ENCODE data around the gene SOCS1. TPM values are rescaled to one million over a fixed set of nuclear protein-coding genes. Genes with fewer than 3 reads are reported as not detected.
A peak's percentile ranks its signal among the peaks of the same experiment; 100 is the strongest.
"Not testable (repeated sequence)": the region's sequence is repeated elsewhere in the genome, so short reads cannot be mapped to it uniquely, and the experiment has no call there.

The SOCS1 gene, protein sequence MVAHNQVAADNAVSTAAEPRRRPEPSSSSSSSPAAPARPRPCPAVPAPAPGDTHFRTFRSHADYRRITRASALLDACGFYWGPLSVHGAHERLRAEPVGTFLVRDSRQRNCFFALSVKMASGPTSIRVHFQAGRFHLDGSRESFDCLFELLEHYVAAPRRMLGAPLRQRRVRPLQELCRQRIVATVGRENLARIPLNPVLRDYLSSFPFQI
- total RNA-seq: 10 to 100 TPM; 15.8 to 16.5 TPM
- 10 to 100 TPM; 13.5 to 24.0 (median 13.5) TPM for polyA plus RNA-seq
- 5.0 to 41.7 (median 20.5) reads per million in 6 experiments for total RNA-seq

DNA sequence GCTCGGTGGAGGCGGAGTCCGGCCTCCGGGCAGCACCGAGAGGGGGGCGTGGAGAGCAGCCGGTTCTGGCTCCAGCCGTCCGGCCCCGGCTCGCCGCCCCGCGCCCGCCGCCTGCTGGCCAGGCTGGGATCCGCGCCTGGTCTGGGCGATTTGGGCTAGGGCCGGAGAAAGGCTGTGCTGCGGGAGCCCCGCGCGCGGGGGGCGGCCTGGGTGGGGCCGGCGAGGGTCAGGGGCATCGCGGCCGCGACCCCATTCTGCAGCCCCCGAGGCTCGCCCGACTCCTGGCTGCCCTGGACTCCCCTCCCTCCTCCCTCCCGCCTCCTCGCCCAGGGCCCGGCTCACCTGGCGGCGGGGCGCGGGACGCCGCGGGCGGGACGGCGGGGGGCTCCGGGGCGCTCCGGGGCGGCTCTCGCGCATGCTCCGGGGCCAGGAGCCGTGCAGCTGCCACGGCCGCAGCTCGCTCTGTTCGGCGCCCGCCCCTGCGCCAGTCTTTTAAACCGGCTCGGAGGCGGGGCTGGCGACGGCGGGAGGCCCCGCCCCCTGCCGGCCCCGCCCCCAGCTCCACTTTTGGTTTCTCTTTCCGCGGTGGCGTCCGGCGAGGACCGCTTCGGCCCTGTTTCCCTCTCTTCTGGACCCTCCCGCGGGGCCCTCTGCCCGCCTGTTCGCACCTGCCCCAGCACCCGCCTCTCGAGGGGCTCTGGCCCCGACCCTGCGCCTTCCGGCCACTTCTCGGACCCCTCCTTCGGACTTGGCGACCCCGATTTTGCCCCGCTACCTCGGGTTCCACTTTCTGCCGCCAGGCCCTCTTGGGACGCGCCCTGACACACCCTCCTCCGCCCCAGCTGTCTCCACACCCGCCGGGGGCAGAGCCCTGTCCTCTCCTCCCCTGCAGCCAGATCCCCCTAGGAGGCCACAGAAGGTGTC lies at the start of gene SOCS1:
Gene SOCS1 (minus strand): TSS at position 468 of the 924 bp plus-strand sequence. CDS start 726 bp downstream, outside the sequence.
- Mint-ChIP-seq H3K4me1 (peaks cover 30 to 58% (median 57%) of the 10 kb centered on the region in 4 donors), H3K27me3 (no peaks in the 10 kb centered on the region), H3K27ac (peak within 1 kb of the TSS; percentile 92 to 99 (median 98)), H3K9me3 (no peaks in the 10 kb centered on the region), H3K4me3 (peak within 1 kb of the TSS; percentile 91 to 98 (median 95)), H3K36me3 (peaks cover 0 to 16% (median 3%) of the 10 kb centered on the region in 3 donors)
- ATAC-seq (peak; percentile 66), DNase-seq (peak; percentile 80 to 96 (median 90))
- POLR2A ChIA-PET: interaction anchor here (0.6 to 7.7 kb wide), 52 partner anchors 9 to 541 kb away, joined by 3 to 148 read pairs (median 5); partner anchors contain the start of genes CLEC16A, DEXI, TNP2 and ZC3H7A

DNA sequence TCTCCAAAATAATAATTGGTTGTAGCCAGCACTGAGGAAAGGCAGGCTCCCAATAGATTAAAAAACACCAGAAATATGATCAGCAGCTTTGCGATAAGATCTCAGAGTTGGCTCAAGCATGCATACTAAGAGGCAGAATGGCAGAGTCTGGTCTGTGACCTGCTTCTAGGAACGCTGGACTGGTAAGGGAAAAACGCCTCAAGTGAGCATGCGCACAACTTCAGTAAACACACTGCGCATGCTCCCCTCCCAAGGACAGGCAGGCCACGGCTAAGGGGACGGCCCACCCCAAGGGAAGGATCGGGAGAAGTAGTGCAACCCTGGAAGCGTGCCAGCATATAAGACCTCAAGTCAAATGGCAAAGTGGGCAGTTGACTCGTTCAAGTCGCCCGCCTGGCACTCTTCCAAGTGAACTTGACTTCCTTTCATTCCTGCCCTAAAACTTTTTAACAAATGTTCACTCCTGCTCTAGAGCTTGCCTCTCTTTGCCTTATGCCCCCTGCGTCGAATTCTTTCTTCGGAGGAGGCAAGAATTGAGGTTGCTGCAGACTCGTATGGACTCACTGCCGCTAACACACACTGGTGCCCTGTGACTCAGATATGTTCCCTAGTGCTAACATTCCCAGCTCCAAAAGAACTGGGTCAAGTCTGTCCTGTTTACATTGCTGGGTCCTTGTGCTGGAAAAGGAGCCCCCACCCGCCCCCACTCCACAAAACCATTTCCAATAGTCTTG lies 47.6 kb upstream of the SOCS1 start:
- H3K27me3 Mint-ChIP-seq: peaks cover 0 to 2% (median 0%) of the 10 kb centered on the region in 5 donors
- ATAC-seq (no peak), DNase-seq (no peak)
- H3K4me3 Mint-ChIP-seq: no peak overlapping the region
- peaks cover 9 to 36% (median 19%) of the 10 kb centered on the region in 4 donors for H3K4me1 Mint-ChIP-seq
- no peaks in the 10 kb centered on the region for H3K36me3 Mint-ChIP-seq
- no peaks in the 10 kb centered on the region for H3K9me3 Mint-ChIP-seq
- POLR2A ChIA-PET: interaction anchor here (1.5 to 1.6 kb wide), 2 partner anchors 48 to 50 kb away, joined by 3 to 4 read pairs; partner anchors contain the start of gene SOCS1
- H3K27ac Mint-ChIP-seq: peak overlapping the region in 1 of 10 donors; percentile 70

DNA sequence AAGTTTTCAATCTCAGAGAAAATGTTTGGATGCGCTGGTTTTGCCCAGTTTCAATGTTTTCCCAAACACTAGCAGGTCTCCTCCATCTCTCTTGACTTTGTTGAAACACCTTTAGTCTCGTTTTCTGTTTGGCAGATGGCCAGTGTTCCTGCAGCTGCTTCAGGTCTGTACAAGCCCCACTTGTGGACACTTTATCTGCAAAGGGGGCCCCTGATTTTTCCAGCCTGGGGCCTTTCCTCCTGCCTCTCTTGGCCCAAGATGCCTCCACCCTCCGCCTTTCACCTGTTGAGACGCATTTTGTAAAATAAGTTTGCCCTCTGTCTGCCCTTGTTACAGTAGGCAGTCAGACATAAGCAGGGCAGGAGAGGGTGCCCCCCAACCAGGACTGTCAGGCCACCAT lies 47.0 kb upstream of the SOCS1 start:
- POLR2A ChIA-PET: no interaction called here
- ATAC-seq (no peak), DNase-seq (no peak)
- Mint-ChIP-seq H3K27me3 (peaks cover 0 to 2% (median 0%) of the 10 kb centered on the region in 5 donors), H3K36me3 (no peaks in the 10 kb centered on the region), H3K4me3 (no peak overlapping the region), H3K27ac (peak overlapping the region in 1 of 10 donors; percentile 70), H3K9me3 (no peaks in the 10 kb centered on the region), H3K4me1 (peaks cover 7 to 36% (median 17%) of the 10 kb centered on the region in 4 donors)

DNA sequence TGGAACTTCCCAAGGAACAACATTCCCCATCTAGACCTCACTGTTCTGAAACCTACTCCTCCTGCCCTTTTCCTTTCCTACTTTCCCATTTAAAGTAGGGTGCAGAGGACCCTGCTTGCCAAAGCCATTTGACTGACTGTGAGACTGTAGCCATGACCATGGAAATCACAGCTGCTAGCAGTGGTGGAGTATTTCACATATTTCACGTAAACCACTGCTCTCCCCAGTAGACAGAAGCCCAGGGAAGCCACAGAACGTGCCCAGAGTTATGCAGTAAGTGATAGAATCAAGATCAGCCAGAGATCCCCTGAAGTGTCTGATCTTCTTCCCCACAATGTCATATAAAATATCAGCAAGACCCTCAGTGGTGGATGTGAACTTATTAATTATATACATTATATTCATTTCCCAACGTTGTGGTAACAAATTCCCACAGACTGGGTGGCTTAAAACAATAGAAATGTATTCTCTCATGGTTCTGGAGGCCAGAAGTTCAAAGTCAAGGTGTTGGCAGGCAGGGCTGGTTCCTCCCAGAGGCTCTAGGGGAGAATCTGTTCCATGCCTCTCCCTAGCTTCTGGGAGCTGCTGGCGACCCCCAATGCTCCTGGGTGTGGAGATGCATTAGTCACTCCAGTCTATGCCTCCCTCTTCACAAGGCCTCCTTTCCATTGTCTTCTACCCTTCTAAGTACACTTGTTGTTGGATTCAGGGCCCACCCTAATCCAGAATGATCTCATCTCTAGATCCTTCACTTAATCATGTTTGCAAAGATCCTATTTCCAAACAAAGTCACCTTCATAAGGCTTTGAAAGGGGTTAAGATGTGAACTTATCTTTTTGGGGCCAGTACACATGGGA lies 45.9 kb upstream of the SOCS1 start:
- POLR2A ChIA-PET: interaction anchor here (1.3 kb wide), 1 partner anchor 12 kb away, joined by 3 read pairs; no protein-coding TSS in a partner anchor
- Mint-ChIP-seq H3K36me3 (no peaks in the 10 kb centered on the region), H3K9me3 (no peaks in the 10 kb centered on the region), H3K27me3 (peaks cover 0 to 2% (median 0%) of the 10 kb centered on the region in 5 donors), H3K4me1 (peaks cover 12 to 42% (median 26%) of the 10 kb centered on the region in 4 donors), H3K4me3 (no peak overlapping the region), H3K27ac (peak overlapping the region in 5 of 10 donors; percentile 10 to 73 (median 50))
- no peak for ATAC-seq
- DNase-seq: no peak

DNA sequence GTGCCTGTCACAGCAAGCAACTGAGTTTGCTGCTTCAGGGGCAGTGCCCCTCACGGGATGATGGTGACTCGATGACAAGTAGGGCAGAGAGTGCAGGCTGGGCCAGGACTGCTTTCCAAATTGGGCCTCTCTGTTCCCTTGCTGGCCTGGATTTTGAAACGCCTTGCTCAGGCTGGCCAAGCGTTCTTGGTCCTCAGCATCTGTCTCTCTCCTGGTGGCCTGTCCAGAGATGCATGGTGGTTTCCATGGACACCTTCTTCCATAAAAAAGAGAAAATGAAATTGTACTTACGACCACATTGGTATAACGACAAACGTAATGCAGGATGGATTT lies 44.5 kb upstream of the SOCS1 start:
- Mint-ChIP-seq H3K4me1 (peaks cover 14 to 46% (median 31%) of the 10 kb centered on the region in 4 donors), H3K27me3 (peaks cover 0 to 2% (median 0%) of the 10 kb centered on the region in 5 donors), H3K4me3 (no peak overlapping the region), H3K27ac (no peak overlapping the region), H3K9me3 (no peaks in the 10 kb centered on the region), H3K36me3 (no peaks in the 10 kb centered on the region)
- POLR2A ChIA-PET: interaction anchor here (0.7 kb wide), 1 partner anchor 8 kb away, joined by 4 read pairs; no protein-coding TSS in a partner anchor
- DNase-seq (no peak), ATAC-seq (no peak)

DNA sequence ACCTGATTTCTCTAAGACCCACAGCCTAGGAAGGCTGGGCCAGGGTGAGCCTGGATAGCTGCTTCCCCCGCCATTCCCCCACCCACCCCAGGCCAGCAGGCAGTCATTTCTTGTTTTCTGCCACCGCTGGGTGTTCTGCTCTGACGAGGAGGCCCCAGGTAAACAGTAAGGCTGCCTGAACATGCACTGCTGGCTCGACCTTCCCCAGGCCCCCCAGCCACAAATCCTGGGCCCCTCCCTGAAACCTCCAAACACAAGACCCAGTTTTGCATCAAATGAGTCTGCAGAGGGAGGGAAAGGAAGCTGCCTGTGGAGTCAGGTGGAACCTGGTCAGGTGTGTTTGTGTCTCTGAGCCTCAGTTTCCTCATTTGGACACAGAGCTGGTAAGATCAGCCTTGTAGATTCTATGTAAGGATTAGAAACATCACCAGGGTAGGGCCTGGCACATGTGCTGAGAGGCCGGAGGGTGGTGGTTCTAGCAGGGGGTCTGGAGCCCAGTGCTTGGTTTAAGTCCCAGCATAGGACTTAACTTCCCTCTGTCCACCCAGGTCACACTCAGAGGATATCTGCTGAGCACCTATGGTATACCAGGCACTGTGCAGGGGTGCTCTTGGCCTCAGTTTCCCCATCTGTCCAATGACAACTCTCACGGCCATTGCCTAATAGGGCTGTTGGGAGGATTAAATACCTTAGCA lies 44.0 kb upstream of the SOCS1 start:
- no peak overlapping the region for H3K4me3 Mint-ChIP-seq
- H3K27me3 Mint-ChIP-seq: peaks cover 0 to 2% (median 0%) of the 10 kb centered on the region in 5 donors
- peak overlapping the region in 1 of 10 donors; percentile 57 for H3K27ac Mint-ChIP-seq
- POLR2A ChIA-PET: interaction anchor here (0.7 to 4.1 kb wide), 4 partner anchors 8 to 44 kb away, joined by 4 to 65 read pairs (median 18); partner anchors contain the start of gene SOCS1
- ATAC-seq (no peak), DNase-seq (no peak)
- H3K9me3 Mint-ChIP-seq: no peaks in the 10 kb centered on the region
- H3K36me3 Mint-ChIP-seq: no peaks in the 10 kb centered on the region
- peaks cover 14 to 44% (median 31%) of the 10 kb centered on the region in 4 donors for H3K4me1 Mint-ChIP-seq

DNA sequence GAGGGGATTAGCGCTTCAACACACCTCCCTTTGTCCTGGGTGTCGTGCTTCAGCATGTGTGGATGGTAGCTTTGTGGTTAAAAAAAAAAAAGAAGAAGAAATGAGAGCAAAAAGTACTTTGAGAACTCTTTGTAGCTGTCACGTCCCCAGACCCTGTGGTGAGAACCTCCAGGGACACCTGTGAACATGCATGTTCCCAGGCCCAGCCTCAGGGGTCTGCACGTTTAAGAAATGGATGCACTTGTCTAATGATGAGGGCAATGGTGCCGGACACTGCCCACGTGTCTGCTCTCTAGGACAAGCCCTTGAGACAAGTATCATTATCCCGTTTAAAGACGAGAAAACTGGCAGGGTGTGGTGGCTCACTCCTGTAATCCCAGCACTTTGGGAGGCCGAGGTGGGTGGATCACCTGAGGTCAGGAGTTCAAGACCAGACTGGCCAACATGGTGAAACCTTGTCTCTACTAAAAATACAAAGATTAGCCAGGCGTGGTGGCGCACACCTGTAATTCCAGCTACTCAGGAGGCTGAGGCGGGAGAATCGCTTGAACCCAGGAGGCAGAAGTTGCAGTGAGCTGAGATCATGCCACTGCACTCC lies 43.0 kb upstream of the SOCS1 start:
- peak in 3 of 10 donors; percentile 16 to 55 (median 47) for DNase-seq
- Mint-ChIP-seq H3K4me3 (peak overlapping the region; percentile 32 to 82 (median 72)), H3K27ac (peak overlapping the region in 9 of 10 donors; percentile 44 to 93 (median 83)), H3K4me1 (peaks cover 12 to 49% (median 33%) of the 10 kb centered on the region in 4 donors)
- not testable (repeated sequence) for H3K9me3 Mint-ChIP-seq, H3K27me3 Mint-ChIP-seq, H3K36me3 Mint-ChIP-seq
- POLR2A ChIA-PET: interaction anchor here (0.7 to 4.1 kb wide), 9 partner anchors 11 to 63 kb away, joined by 3 to 65 read pairs (median 13); partner anchors contain the start of genes RMI2 and SOCS1
- ATAC-seq: peak in 1 of 2 donors; percentile 14

DNA sequence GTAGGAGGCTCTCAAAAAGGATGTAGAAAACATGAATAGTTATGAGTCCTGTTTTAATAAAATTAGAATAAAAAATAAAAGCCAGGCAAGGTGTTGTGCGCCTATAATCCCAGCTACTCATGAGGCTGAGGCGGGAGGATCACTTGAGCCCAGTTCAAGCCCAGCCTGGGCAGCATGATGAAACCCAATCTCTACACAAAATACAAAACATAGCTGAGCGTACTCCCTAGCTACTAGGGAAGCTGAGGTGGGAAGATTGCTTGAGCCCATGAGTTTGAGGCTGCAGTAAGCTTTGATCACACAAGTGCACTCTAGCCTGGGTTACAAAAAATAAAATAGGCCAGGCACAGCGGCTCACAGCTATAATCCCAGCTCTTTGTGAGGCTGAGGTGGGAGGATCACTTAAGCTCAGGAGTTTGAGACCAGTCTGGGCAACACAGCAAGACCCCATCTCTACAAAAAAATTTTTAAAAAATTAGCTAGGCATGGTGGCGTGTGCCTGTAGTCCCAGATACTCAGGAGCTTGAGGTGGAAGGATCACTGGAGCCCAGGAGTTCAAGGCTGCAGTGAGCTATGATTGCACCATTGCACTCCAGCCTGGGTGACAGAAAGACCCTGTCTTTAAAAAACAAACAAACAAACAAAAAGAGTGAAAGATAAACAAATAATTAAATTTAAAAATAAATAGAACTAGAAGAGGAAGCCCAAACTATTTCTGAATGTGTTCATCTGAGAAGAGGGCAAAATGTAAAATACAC lies 42.3 kb upstream of the SOCS1 start:
- POLR2A ChIA-PET: interaction anchor here (0.7 to 4.1 kb wide), 13 partner anchors 12 to 73 kb away, joined by 3 to 65 read pairs (median 8); partner anchors contain the start of genes RMI2 and SOCS1
- DNase-seq (no peak), ATAC-seq (no peak)
- H3K36me3 Mint-ChIP-seq: no peaks in the 10 kb centered on the region
- peak overlapping the region; percentile 67 to 86 (median 76) for H3K4me3 Mint-ChIP-seq
- H3K27me3 Mint-ChIP-seq: peaks cover 0 to 2% (median 0%) of the 10 kb centered on the region in 5 donors
- H3K4me1 Mint-ChIP-seq: peaks cover 12 to 54% (median 41%) of the 10 kb centered on the region in 4 donors
- H3K27ac Mint-ChIP-seq: peak overlapping the region; percentile 61 to 93 (median 84)
- no peaks in the 10 kb centered on the region for H3K9me3 Mint-ChIP-seq

DNA sequence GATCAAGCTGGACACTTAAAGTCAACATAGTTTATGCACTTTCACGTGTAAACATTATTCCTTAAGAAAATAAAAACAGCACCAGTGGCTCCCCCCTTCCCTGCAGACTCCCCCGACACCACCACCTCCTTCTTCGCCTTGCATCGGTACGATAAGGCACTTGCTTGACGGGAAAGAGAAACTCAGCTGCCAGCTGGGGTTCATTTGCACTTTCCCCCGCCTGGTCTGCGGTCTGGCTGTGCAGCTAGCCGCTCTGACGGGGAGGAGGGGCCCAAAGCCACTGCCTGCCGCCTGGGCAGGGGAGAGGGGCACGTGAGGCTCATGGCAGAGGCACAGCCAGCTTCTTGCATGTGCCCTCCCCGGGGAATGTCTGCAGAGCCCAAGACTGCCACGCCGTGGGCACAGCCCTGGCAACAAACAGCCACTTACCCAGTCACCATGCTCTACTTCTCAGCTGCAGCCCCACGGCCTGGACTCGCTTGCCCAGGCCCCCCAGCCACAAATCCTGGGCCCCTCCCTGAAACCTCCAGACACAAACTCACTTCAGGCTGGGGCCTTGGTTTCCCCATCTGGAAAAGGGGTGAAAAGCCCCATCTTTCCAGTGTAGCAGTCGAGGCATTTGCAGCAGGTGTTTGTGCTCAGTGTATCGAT lies 41.6 kb upstream of the SOCS1 start:
- H3K36me3 Mint-ChIP-seq: no peaks in the 10 kb centered on the region
- H3K4me1 Mint-ChIP-seq: peaks cover 14 to 58% (median 47%) of the 10 kb centered on the region in 4 donors

More for the DNA sequence above, 41.6 kb upstream of the SOCS1 start:
- Mint-ChIP-seq H3K4me3 (peak overlapping the region; percentile 66 to 86 (median 76)), H3K27me3 (peaks cover 0 to 3% (median 2%) of the 10 kb centered on the region in 5 donors), H3K9me3 (no peaks in the 10 kb centered on the region), H3K27ac (peak overlapping the region in 9 of 10 donors; percentile 65 to 92 (median 84))
- POLR2A ChIA-PET: interaction anchor here (0.9 to 4.1 kb wide), 12 partner anchors 13 to 72 kb away, joined by 3 to 65 read pairs (median 8); partner anchors contain the start of genes RMI2 and SOCS1
- peak; percentile 31 to 84 (median 70) for DNase-seq
- peak; percentile 91 to 96 for ATAC-seq

Data from naive thymus-derived CD8-positive, alpha-beta T cell (primary cell).